ENCODE measurements around the gene CHIA.

GRCh38 chr1:111275780-111276433 is 14.7 kb upstream of the CHIA start:
- TF ChIP-seq CTCF (conservative IDR thresholded peaks at IDR 0.05; ENCODE audit: low read length) (no peak), EZH2phosphoT487 (IDR thresholded peaks at IDR 0.05; ENCODE audit: borderline replicate concordance, low read depth, low read length) (no peak)
